Caco-2 (cell line): ENCODE data around the gene ZMYM3. TPM values are rescaled to one million over a fixed set of nuclear protein-coding genes. Genes with fewer than 3 reads are reported as not detected.
"Not testable (repeated sequence)": the region's sequence is repeated elsewhere in the genome, so short reads cannot be mapped to it uniquely, and the experiment has no call there.

ENCODE experiments used
- BruUV-seq: library from RNA; stranded (reverse); fragments of 400-500 nt; replicated peaks from 2 replicates; lab custom pipeline; 2021; lab: Mats Ljungman, UMichigan
- CTCF ChIA-PET: fragments of 300-600 bp; sonication (Branson Sonifier 250); formaldehyde crosslinking; loops from one replicate; lab custom pipeline; 2022; ENCODE audit warnings: antibody characterized with exemption; lab: Charles Lee
- POLR2A ChIA-PET: fragments of 300-600 bp; sonication (Branson Sonifier 250); formaldehyde crosslinking; loops from one replicate; lab custom pipeline; 2022; ENCODE audit warnings: antibody characterized with exemption; lab: Charles Lee
- DNase-seq, 2 experiments: peaks; one replicate each; pipeline versions ENCODE4 v3.0.0 to v3.0.0-alpha.2; 2020 to 2022
- H3K27me3 ChIP-seq: replicated peaks from 2 replicates; pipeline ENCODE4 v1.6.0; 2011; ENCODE audit warnings: low read length; ENCODE audit not compliant: control insufficient read depth, insufficient read depth
- H3K36me3 ChIP-seq: 2 replicates; pipeline ENCODE4 v1.5.1; 2011; ENCODE audit warnings: low read length; ENCODE audit not compliant: control insufficient read depth, insufficient read depth
- H3K4me1 ChIP-seq: fragments of 250-450 bp; sonication (Bioruptor Pico); 2 replicates; pipeline ENCODE4 v1.5.1; 2020; ENCODE audit warnings: mild to moderate bottlenecking
- H3K4me3 ChIP-seq: 2 replicates; pipeline ENCODE4 v1.5.1; 2011; ENCODE audit warnings: low read depth, mild to moderate bottlenecking, control low read depth, low read length
- H3K9me3 ChIP-seq: fragments of 250-450 bp; sonication (Bioruptor Pico); 2 replicates; pipeline ENCODE4 v1.5.1; 2020; ENCODE audit warnings: mild to moderate bottlenecking, moderate library complexity
- H3K27ac Mint-ChIP-seq: one replicate; pipeline ENCODE4 v1.8.0; 2022; ENCODE audit warnings: mixed read lengths; ENCODE audit not compliant: unreplicated experiment
- H3K27me3 Mint-ChIP-seq: one replicate; pipeline ENCODE4 v1.8.0; 2022; ENCODE audit warnings: mixed read lengths; ENCODE audit not compliant: insufficient read depth, unreplicated experiment
- H3K36me3 Mint-ChIP-seq: one replicate; pipeline ENCODE4 v1.8.0; 2022; ENCODE audit warnings: mild to moderate bottlenecking, mixed read lengths; ENCODE audit not compliant: insufficient read depth, unreplicated experiment
- H3K4me1 Mint-ChIP-seq: one replicate; pipeline ENCODE4 v1.8.0; 2022; ENCODE audit warnings: low read depth, mixed read lengths; ENCODE audit not compliant: unreplicated experiment
- H3K4me3 Mint-ChIP-seq: one replicate; pipeline ENCODE4 v1.8.0; 2022; ENCODE audit warnings: mild to moderate bottlenecking, moderate library complexity, mixed read lengths; ENCODE audit not compliant: unreplicated experiment
- H3K9me3 Mint-ChIP-seq: one replicate; pipeline ENCODE4 v1.8.0; 2022; ENCODE audit warnings: mixed read lengths; ENCODE audit not compliant: unreplicated experiment
- CTCF ChIP-seq, 2 experiments: fragments of 200-600 bp in 1 of 2; IDR thresholded peaks; 1 replicate in 1 of 2; 2 replicates in 1 of 2; pipeline versions ENCODE4 v1.5.1 to v1.8.0; 2011 to 2022; ENCODE audit warnings: antibody characterized with exemption in 1 of 2, control low read depth in 1 of 2, inconsistent platforms in 1 of 2, low read depth in 1 of 2, low read length in 1 of 2, mild to moderate bottlenecking in 1 of 2, moderate library complexity in 1 of 2; ENCODE audit not compliant: insufficient read depth in 1 of 2, severe bottlenecking in 1 of 2, unreplicated experiment in 1 of 2
- intact Hi-C: fragments of 100-400 bp; cut with micrococcal nuclease; formaldehyde crosslinking; loops from one replicate; pipeline ENCODE4 v1.10.0; 2022; ENCODE audit not compliant: unreplicated experiment
- total RNA-seq: library from RNA; stranded (reverse); gene quantifications from 2 replicates; pipeline ENCODE4 v1.2.3, GENCODE V29; 2022

The ZMYM3 gene
- total RNA-seq, 1 experiment from 2014 or later: 55.1 TPM

DNA sequence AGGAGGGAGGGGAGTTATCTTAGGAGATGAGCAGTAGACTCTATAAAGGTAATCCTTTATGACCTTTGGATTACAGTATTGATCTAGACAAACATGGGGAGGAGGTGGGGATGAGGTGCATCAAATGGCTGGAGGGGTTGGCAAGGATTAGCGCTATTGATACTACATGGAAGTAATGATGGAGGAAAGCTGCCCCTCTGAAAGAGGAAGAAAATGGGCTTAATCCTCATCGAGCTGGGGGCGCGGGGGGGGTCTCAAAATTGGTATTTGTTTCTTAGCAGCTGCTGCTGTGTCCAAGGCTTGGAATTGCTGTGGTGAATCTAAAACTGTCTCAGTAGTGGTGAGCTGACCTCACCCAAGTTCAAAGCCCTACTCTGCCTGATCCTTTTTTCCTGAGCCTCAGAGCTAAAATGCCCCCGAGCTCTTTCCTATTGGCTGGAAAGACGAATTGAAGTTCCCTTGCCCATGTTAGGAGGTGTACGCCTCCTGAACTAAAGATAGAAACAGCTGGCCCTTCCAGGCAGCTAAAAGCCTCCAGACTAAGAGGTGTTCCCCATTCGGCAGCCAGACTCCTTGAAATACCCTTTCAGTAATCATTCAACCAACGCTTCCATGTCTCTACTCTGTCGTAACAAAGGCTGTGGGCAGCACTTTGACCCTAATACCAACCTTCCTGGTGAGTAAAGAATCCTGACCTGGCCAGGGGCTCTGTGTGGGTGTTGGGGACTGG is 47.4 kb upstream of the ZMYM3 start, which contains the start of gene ITGB1BP2:
Gene ITGB1BP2, plus strand, starts transcription at position 556 of the 730 bp plus-strand sequence. Its CDS starts 57 bp downstream, at position 613.
- ChIA-PET POLR2A (interaction anchor here (0.6 to 1.1 kb wide), 3 partner anchors 18 to 266 kb away, joined by 3 to 8 read pairs (median 3); partner anchors contain the start of gene NONO), CTCF (no interaction called here)
- H3K36me3 ChIP-seq: no peaks in the 10 kb centered on the region; the same call in 1 of the 2 replicates
- Mint-ChIP-seq H3K36me3 (peaks cover 68% of the 10 kb centered on the region), H3K27ac (no peak within 1 kb of the TSS), H3K9me3 (no peaks in the 10 kb centered on the region), H3K27me3 (no peaks in the 10 kb centered on the region), H3K4me1 (peaks cover 13% of the 10 kb centered on the region), H3K4me3 (no peak within 1 kb of the TSS)
- H3K4me3 ChIP-seq: no peak within 1 kb of the TSS
- TF ChIP-seq CTCF (IDR thresholded peaks at IDR 0.05; ENCODE audit: insufficient read depth in 1 of 2, low read depth in 1 of 2, low read length in 1 of 2, severe bottlenecking in 1 of 2, unreplicated experiment in 1 of 2): no peak
- DNase-seq: peak in 1 of 2 experiments; percentile 33
- no peaks in the 10 kb centered on the region for H3K9me3 ChIP-seq
- BruUV-seq: no TSS peak
- no peaks in the 10 kb centered on the region for H3K27me3 ChIP-seq
- intact Hi-C loops: no loop called here
- no peaks in the 10 kb centered on the region for H3K4me1 ChIP-seq

DNA sequence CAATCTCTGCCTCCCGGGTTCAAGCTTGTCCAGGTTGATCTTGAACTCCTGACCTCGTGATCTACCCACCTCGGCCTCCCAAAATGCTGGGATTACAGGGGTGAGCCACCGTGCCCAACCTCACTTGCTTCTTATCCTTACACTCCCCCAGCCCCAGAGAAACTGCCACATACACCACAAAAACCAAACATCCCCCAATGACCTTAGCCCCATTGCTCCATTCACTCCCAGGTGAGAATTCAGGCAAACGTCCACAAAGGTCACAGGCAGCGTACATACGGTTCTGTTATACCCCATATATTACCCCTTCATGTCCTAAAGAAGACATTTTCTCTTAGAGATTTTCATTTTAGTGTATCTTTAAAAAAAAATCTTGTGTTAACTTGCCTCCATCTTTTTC is 46.6 kb upstream of the ZMYM3 start:
- H3K27ac Mint-ChIP-seq, H3K9me3 ChIP-seq, intact Hi-C loops, H3K4me1 ChIP-seq, H3K27me3 ChIP-seq, H3K4me3 Mint-ChIP-seq, H3K27me3 Mint-ChIP-seq, H3K9me3 Mint-ChIP-seq, CTCF ChIA-PET, H3K36me3 ChIP-seq, DNase-seq, H3K4me3 ChIP-seq, POLR2A ChIA-PET: not testable (repeated sequence)
- Mint-ChIP-seq H3K36me3 (peaks cover 77% of the 10 kb centered on the region), H3K4me1 (peaks cover 13% of the 10 kb centered on the region)
- TSS peak; percentile 90 for BruUV-seq

- H3K4me3 ChIP-seq, DNase-seq, CTCF ChIA-PET, H3K9me3 ChIP-seq, H3K4me3 Mint-ChIP-seq, POLR2A ChIA-PET, BruUV-seq, H3K27me3 ChIP-seq, H3K4me1 ChIP-seq, H3K9me3 Mint-ChIP-seq, H3K27ac Mint-ChIP-seq, H3K27me3 Mint-ChIP-seq, intact Hi-C loops, H3K36me3 ChIP-seq: not testable (repeated sequence)
- peaks cover 81% of the 10 kb centered on the region for H3K36me3 Mint-ChIP-seq
- peaks cover 13% of the 10 kb centered on the region for H3K4me1 Mint-ChIP-seq
These were observed 46.1 kb upstream of the ZMYM3 start for GRCh38 chrX:71300064-71300463.

- Histone ChIP-seq H3K9me3 (no peaks in the 10 kb centered on the region), H3K4me3 (no peak overlapping the region), H3K36me3 (no peaks in the 10 kb centered on the region; the same call in 1 of the 2 replicates), H3K4me1 (no peaks in the 10 kb centered on the region), H3K27me3 (no peaks in the 10 kb centered on the region)
- BruUV-seq: no TSS peak
- intact Hi-C loops: no loop called here
- Mint-ChIP-seq H3K9me3 (no peaks in the 10 kb centered on the region), H3K36me3 (peaks cover 93% of the 10 kb centered on the region), H3K4me1 (peaks cover 13% of the 10 kb centered on the region), H3K4me3 (no peak overlapping the region), H3K27ac (no peak overlapping the region), H3K27me3 (no peaks in the 10 kb centered on the region)
- POLR2A ChIA-PET: no interaction called here
- TF ChIP-seq CTCF (IDR thresholded peaks at IDR 0.05; ENCODE audit: insufficient read depth in 1 of 2, low read depth in 1 of 2, low read length in 1 of 2, severe bottlenecking in 1 of 2, unreplicated experiment in 1 of 2): no peak
- CTCF ChIA-PET: no interaction called here
- no peak for DNase-seq
These were observed 44.2 kb upstream of the ZMYM3 start for GRCh38 chrX:71298119-71298518.
